DMS53 (cell line): ENCODE measurements around the gene MYO5A.
A peak's percentile ranks its signal among the peaks of the same experiment; 100 is the strongest.
"Not testable (repeated sequence)": the region's sequence is repeated elsewhere in the genome, so short reads cannot be mapped to it uniquely, and the experiment has no call there.

Source experiments
- DNase-seq: peaks from one replicate; lab custom pipeline; 2025; lab: John Stamatoyannopoulos, UW

The MYO5A gene

GRCh38 chr15:52419494-52419893 is 109.2 kb downstream of the MYO5A start:
- DNase-seq = no peak

DNA sequence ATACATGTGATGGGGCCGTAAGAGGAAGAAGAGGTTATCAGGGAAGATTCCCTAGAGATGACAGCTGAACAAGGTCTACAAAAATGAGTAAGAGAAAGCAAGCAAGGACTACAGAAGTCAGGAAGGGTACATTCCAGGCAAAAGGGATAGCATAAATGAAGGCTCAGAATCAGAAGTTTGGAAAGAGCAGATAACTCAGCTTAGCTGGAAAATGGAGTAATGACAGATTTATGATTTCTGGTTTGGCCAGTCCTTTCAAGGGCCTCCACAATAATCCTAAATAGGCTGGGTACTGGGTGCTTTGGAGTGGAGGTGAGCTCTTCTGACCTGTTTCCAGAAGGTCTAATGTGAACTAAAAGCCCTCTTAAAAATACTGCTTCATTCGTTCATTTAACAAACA is 110.7 kb downstream of the MYO5A start:
- DNase-seq = no peak

GRCh38 chr15:52417521-52417920 is 111.2 kb downstream of the MYO5A start:
- DNase-seq = no peak

DNA sequence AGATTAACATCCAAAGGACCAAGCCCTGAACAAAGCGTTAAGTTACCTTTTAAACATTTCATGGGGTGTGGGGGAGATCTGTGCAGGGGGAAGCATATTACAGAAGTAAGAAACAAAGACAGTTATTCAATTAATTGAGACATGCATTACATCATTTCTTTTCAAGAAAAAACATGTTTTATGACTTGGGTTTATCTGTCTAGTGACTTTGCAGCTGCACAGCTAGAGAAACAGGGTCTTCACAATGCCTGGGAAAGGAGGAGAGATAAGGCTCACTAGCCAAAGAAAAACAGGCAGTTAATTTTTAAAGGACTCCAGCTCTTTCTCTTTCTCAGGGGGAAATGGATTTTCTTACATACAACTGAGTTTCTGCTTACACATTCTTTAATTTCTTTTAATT is 112.1 kb downstream of the MYO5A start:
- DNase-seq = not testable (repeated sequence)

DNA sequence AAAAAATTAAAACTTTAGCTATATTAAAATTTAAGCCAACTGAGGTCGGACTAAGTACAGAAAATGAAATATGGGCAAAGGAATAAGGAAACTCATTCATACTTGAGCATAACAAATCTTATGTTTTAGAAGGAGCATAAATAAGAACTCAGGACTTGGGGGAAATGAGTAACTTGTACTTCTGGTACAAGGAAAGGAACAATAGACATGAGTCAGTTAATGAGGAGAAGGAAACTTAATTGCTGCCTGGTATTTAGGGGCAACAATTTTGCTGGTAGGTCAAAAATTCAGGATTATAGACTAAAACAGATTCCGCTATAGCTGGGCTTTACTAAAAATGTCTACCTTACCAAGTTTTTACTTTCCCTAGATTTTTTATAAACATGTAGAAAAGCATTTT is 113.1 kb downstream of the MYO5A start:
- DNase-seq = no peak

- peak; percentile 17 for DNase-seq
These were observed 113.7 kb downstream of the MYO5A start for GRCh38 chr15:52414936-52415335.

- peak; percentile 91 for DNase-seq
These were observed 119.9 kb downstream of the MYO5A start for GRCh38 chr15:52408823-52409222.

GRCh38 chr15:52407374-52407773 is 121.3 kb downstream of the MYO5A start:
- no peak for DNase-seq

DNA sequence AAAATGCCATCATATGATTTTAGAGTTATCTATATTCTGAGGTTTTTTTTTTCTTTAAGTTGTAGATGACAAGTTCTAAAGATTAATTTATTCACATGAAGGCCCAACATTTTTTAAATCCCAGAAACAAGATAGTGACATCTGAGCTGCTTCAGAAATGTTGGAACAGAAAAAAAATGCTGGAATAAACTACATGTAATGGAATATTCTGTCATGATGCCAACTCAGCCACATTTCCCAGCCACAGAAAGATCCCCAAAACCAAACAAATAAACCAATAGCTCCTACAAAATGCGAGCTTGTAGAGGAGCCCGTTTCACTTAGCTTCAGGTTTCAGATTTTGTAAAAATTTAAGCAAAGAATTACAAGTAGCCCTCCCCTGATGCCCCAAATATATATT is 122.1 kb downstream of the MYO5A start:
- no peak for DNase-seq

DNA sequence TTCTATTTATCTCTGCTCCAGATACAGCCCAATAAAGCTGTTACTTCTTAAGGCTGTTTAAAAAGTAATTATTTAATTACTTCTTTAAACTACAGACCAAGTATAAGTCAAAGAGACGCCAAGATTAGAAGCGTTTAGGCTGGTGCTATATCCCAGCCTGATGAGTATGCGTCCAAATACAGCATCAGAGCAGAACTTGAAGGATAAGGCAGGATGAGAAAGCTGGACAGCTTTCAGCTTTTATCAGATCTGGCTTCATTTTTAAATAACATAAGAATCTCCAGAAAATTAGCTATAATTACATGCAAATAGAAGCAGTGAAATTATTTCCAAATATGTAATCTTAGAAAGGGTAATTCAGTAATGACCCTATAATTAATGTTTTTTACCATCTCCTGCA is 122.8 kb downstream of the MYO5A start:
- DNase-seq = no peak

DNA sequence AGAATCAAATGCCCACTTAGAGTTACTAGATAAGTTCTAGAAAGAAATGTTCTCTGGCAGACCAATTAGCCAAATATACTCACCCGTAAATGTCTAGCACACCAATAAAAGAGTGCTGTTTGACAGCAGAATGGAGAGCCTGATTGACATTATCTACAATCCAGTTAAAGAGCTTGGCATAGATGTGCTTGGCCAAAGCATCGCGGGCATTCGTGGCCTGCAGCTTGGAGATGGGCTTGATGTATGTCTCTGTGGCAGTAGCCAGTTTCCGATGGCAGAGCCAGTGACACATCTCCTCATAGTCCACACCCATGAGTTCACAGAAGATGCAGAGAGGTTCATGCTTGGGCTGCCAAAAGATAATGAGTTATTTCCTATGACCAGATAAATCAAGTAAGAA is 131.6 kb downstream of the MYO5A start:
- DNase-seq = no peak

DNA sequence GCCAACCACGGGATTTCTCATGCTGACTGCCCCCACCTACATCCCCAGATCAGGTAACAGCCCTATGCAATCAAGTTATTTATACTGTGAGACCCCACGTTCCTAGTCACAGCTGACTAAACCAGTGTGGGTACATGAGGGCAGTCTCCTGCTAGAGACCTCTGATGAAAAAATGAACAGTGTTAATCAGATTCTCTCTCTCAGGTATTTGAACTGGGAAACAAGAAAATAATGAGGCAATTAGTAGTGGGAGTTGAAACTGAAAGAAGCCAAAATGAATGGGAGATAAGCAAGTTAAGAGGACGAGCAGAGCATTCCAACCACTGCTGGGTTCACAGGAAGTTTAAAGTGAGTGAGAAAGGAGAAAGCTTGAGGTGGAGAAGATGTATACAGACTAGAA is 134.6 kb downstream of the MYO5A start:
- DNase-seq = no peak

GRCh38 chr15:52392008-52392687 is 136.5 kb downstream of the MYO5A start:
- DNase-seq = no peak

DNA sequence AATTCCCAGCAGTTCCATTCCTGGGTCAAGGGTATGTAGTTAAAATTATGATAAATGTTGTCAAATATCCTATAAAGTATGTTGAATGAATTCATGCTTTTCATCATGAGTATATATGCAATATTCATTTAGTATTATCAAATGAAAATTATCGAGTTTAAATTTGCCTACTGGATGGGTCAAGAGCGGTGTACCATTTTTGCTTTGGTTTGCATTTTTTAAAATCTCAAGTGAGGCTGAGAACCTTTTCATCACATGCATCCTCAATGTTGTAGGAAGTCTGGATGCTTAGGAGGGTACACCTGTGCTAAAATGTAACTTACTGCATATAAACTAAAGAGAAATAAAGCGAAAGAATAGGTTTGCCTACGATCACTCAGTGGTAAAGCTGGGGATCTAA is 137.6 kb downstream of the MYO5A start:
- DNase-seq = no peak

GRCh38 chr15:52385670-52386069 is 143.0 kb downstream of the MYO5A start:
- no peak for DNase-seq

GRCh38 chr15:52383100-52383588 is 145.5 kb downstream of the MYO5A start:
- no peak for DNase-seq

DNA sequence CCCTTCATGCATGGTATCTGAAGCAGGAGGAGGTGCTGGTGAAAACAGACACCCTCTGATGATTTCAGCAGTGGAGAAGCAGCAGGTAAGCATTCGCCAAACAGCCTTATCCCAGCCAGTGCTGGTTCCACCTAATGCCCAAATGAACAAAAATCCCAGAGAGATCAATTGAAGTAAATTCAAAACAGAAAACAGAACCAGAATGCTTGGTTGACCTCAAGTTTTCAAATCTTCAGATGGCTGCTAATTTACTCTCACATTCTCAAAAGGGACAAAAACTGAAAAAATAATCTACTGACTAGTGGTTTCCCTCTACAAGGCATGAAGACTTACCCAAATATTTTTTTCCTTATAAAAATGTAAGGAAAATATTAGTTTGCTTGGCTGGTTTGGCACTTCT is 146.0 kb downstream of the MYO5A start:
- DNase-seq = no peak

- no peak for DNase-seq
These were observed 149.1 kb downstream of the MYO5A start for GRCh38 chr15:52379395-52380106.

GRCh38 chr15:52378746-52379394 is 149.8 kb downstream of the MYO5A start:
- DNase-seq = no peak

- no peak for DNase-seq
These were observed 158.7 kb downstream of the MYO5A start for GRCh38 chr15:52370010-52370409.

DNA sequence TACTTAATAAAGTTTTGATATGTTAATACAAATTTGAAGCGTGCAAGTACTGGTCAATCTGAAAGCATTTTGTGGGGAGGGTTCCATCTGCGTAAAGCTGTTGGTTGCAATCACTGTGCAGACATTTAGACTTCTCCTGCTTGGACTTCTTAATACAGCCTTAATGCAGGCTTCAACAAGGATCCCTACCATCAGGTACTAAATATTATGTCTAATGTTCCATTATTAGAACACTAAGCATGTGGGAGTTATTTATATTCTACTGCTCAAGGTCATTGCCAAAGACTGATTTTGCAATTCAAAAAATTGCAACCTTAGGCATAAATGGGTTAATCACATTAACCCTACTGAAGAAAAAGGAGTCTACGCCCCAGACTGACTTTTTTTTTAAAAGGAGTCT is 159.2 kb downstream of the MYO5A start:
- DNase-seq = no peak

DNA sequence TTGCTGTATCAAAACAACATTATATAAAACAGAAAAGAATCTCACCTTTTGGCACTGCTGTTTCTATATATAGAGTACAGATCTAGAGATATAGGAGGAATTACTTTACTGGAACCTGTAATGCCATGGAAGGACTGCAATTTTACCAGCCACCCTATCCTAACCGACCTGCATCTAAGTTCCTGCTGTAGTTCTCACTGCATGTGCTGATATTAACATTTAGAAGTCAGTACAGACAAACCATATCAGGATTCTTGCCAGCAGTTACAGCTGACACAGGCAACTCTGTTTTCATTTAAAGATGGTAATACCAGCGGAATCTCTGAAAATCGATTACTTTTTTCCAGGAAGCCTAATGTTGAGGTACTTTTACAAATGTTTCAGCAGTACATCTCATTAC is 159.7 kb downstream of the MYO5A start:
- DNase-seq = no peak

DNA sequence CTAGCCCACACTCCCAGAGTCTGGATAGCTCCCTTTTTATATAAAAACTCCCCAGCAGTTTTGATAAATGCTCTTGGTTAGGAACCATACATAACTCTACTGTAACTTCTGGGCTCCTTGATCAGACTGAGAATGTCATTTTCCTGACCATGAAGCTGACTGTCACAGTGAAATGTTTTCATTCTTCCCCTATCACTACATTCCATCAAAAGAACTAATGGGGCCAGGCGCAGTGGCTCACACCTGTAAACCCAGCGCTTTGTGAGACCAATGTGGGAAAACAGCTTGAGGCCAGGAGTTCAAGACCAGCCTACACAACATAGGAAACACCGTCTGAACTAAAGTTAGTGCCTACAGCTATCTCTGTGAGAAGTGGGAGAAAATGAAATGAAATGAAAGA is 160.3 kb downstream of the MYO5A start:
- no peak for DNase-seq
